Breast epithelium (tissue), 4 donors: ENCODE data around the gene IGF1. TPM values are rescaled to one million over a fixed set of nuclear protein-coding genes. Genes with fewer than 3 reads are reported as not detected.

Experiments used
- DNase-seq, 2 donors: peaks; one replicate each; pipeline ENCODE4 v3.0.0-alpha.2; 2019; ENCODE audit warnings: low spot score in 2 of 2
- H3K27ac ChIP-seq, 2 donors: fragments of 200-600 bp; sonication (generic) in 1 of 2; one replicate each; pipeline ENCODE4 v1.5.1; 2016 to 2019; ENCODE audit warnings: mild to moderate bottlenecking in 1 of 2
- H3K27me3 ChIP-seq, 2 donors: fragments of 200-600 bp; sonication (generic) in 1 of 2; one replicate each; pipeline versions ENCODE4 v1.5.1 to v1.6.0; 2017 to 2019; ENCODE audit warnings: control low read depth in 1 of 2, mild to moderate bottlenecking in 1 of 2
- H3K36me3 ChIP-seq: fragments of 200-600 bp; one replicate; pipeline ENCODE4 v1.5.1; 2019
- H3K4me1 ChIP-seq, 2 donors: fragments of 200-600 bp; sonication (generic); one replicate each; pipeline ENCODE4 v1.5.1; 2016 to 2019; ENCODE audit warnings: control low read depth in 1 of 2
- H3K4me3 ChIP-seq, 3 donors: fragments of 200-600 bp; sonication (generic); 1 replicate in 2 of 3; 2 replicates in 1 of 3; pipeline ENCODE4 v1.5.1; 2016 to 2019; ENCODE audit warnings: mild to moderate bottlenecking in 3 of 3, moderate library complexity in 2 of 3
- H3K9me3 ChIP-seq, 2 donors: fragments of 200-600 bp; sonication (generic) in 1 of 2; one replicate each; pipeline ENCODE4 v1.5.1; 2016 to 2019; ENCODE audit warnings: control low read depth in 1 of 2
- POLR2A ChIP-seq: fragments of 450-650 bp; IDR thresholded peaks from one replicate; pipeline ENCODE4 v1.6.1; 2016; ENCODE audit warnings: antibody characterized with exemption, mild to moderate bottlenecking, moderate library complexity
- POLR2AphosphoS5 ChIP-seq, 3 donors: sonication (generic); formaldehyde crosslinking; IDR thresholded peaks; one replicate each; pipeline ENCODE4 v1.6.1; 2017; ENCODE audit warnings: antibody characterized with exemption in 3 of 3
- intact Hi-C: fragments of 100-400 bp; cut with DNase I; formaldehyde crosslinking; loops from one replicate; pipeline ENCODE4 v1.15.1; 2023; ENCODE audit warnings: low total_unique reads
- total RNA-seq, 3 donors: library from RNA; depleted of rRNA; stranded (reverse); fragments of >200 nt; gene quantifications; one replicate each; pipeline ENCODE4 v1.1.0, GENCODE V29; 2016
- TF ChIP-seq, protein P1 (sequence below), 3 donors: fragments of 450-650 bp; IDR thresholded peaks; one replicate each; pipeline ENCODE4 v1.5.1; 2016 to 2017; ENCODE audit warnings: antibody characterized with exemption in 3 of 3, mild to moderate bottlenecking in 3 of 3, moderate library complexity in 3 of 3

The IGF1 gene
- total RNA-seq, 3 donors from 2014 or later, result 56.6 to 108 (median 101) TPM

DNA sequence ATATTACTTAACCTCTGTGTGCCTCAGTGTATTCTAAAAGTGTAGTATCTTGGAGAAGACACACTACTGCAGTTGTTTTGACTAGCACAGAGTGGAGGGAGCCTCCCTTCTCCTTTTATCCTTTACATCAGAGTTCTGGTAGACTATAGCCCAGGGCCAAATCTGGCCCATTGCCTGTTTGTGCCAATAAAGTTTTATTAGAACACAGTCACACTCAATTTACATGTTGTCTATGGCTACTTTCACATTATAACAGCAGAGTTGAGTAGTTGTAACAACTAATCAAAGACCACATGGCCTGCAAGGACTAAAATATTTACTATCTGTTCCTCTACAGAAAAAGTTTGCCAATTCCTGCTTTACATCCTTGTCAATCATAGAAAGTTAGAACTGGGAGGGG lies 27.7 kb upstream of the IGF1 start:
- H3K4me3 ChIP-seq, result no peak overlapping the region
- no peak overlapping the region for H3K27ac ChIP-seq
- no peaks in the 10 kb centered on the region for H3K4me1 ChIP-seq
- intact Hi-C loops, result no loop called here
- H3K36me3 ChIP-seq, result no peaks in the 10 kb centered on the region
- H3K9me3 ChIP-seq, result peaks cover 0 to 11% of the 10 kb centered on the region in 2 donors
- no peaks in the 10 kb centered on the region for H3K27me3 ChIP-seq
- no peak for DNase-seq
- no peak for TF ChIP-seq POLR2AphosphoS5 (IDR thresholded peaks at IDR 0.05)
- no peak for TF ChIP-seq POLR2A

- intact Hi-C loops, result no loop called here
- H3K27ac ChIP-seq, result no peak overlapping the region
- no peaks in the 10 kb centered on the region for H3K36me3 ChIP-seq
- DNase-seq, result no peak
- H3K4me1 ChIP-seq, result no peaks in the 10 kb centered on the region
- peaks cover 0 to 11% of the 10 kb centered on the region in 2 donors for H3K9me3 ChIP-seq
- TF ChIP-seq POLR2A, result no peak
- no peak for TF ChIP-seq POLR2AphosphoS5 (IDR thresholded peaks at IDR 0.05)
- TF ChIP-seq, protein P1, sequence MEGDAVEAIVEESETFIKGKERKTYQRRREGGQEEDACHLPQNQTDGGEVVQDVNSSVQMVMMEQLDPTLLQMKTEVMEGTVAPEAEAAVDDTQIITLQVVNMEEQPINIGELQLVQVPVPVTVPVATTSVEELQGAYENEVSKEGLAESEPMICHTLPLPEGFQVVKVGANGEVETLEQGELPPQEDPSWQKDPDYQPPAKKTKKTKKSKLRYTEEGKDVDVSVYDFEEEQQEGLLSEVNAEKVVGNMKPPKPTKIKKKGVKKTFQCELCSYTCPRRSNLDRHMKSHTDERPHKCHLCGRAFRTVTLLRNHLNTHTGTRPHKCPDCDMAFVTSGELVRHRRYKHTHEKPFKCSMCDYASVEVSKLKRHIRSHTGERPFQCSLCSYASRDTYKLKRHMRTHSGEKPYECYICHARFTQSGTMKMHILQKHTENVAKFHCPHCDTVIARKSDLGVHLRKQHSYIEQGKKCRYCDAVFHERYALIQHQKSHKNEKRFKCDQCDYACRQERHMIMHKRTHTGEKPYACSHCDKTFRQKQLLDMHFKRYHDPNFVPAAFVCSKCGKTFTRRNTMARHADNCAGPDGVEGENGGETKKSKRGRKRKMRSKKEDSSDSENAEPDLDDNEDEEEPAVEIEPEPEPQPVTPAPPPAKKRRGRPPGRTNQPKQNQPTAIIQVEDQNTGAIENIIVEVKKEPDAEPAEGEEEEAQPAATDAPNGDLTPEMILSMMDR (IDR thresholded peaks at IDR 0.05), result no peak
- H3K27me3 ChIP-seq, result no peaks in the 10 kb centered on the region
- no peak overlapping the region for H3K4me3 ChIP-seq
Measured at GRCh38 chr12:102507301-102507700, 26.9 kb upstream of the IGF1 start.

DNA sequence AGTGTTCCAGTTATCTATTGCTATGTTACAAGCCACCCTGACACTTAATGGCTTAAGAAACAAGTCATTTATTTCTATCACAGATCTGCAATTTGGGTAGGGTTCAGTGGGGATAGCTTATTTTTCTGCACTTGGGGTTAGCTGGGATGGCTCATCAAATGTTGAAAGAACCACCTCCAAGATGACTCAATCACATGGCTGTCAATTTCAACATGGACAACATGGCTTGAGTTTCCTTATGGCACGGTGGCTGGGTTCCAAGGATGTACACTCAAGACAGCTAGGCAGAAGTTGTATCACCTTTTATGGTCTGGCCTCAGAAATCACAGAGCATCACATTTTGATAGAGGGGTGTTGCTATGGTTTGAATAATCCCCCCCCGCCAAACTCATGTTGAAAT lies 24.5 kb upstream of the IGF1 start:
- H3K4me1 ChIP-seq, result no peaks in the 10 kb centered on the region
- H3K27me3 ChIP-seq, result no peaks in the 10 kb centered on the region
- TF ChIP-seq POLR2AphosphoS5 (IDR thresholded peaks at IDR 0.05) (no peak), POLR2A (no peak)
- TF ChIP-seq, protein P1 (IDR thresholded peaks at IDR 0.05), result no peak
- no peak overlapping the region for H3K27ac ChIP-seq
- intact Hi-C loops, result no loop called here
- no peak for DNase-seq
- H3K36me3 ChIP-seq, result no peaks in the 10 kb centered on the region
- H3K9me3 ChIP-seq, result peaks cover 0 to 11% of the 10 kb centered on the region in 2 donors
- H3K4me3 ChIP-seq, result no peak overlapping the region

DNA sequence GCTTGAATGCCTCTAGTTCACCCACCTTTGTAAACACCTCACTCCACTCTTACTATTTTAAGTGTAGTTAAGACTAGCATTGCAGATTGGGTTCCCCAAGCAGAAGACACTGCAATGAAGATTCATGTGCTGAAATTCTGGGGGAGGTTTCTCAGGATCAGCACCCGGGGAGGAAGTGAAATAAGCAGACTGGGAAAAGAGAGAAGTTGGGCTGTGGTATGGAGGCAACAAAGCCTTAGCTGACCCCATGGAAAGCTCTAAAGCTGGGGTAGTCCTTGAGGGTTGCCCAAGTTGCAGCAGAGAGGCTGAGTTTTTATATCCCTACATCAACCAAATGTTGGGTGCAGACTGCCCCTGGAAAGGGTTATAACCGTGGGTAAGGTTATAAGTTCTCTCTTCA lies 23.9 kb upstream of the IGF1 start:
- Histone ChIP-seq H3K4me1 (no peaks in the 10 kb centered on the region), H3K4me3 (no peak overlapping the region), H3K9me3 (peaks cover 0 to 11% of the 10 kb centered on the region in 2 donors), H3K36me3 (no peaks in the 10 kb centered on the region), H3K27ac (no peak overlapping the region), H3K27me3 (no peaks in the 10 kb centered on the region)
- TF ChIP-seq POLR2AphosphoS5 (IDR thresholded peaks at IDR 0.05) (no peak), POLR2A (no peak)
- TF ChIP-seq, protein P1 (IDR thresholded peaks at IDR 0.05), result no peak
- intact Hi-C loops, result no loop called here
- DNase-seq, result no peak

GRCh38 chr12:102503831-102504230 lies 23.5 kb upstream of the IGF1 start:
- no peak overlapping the region for H3K27ac ChIP-seq
- H3K9me3 ChIP-seq, result peaks cover 0 to 11% of the 10 kb centered on the region in 2 donors
- no peaks in the 10 kb centered on the region for H3K27me3 ChIP-seq
- no peaks in the 10 kb centered on the region for H3K36me3 ChIP-seq
- H3K4me3 ChIP-seq, result no peak overlapping the region
- DNase-seq, result no peak
- intact Hi-C loops, result no loop called here
- TF ChIP-seq, protein P1 (IDR thresholded peaks at IDR 0.05), result no peak
- TF ChIP-seq POLR2AphosphoS5 (IDR thresholded peaks at IDR 0.05) (no peak), POLR2A (no peak)
- H3K4me1 ChIP-seq, result no peaks in the 10 kb centered on the region
